Esophagus squamous epithelium (tissue), 5 donors: Measurements from ENCODE around the gene TBC1D10A. TPM values are rescaled to one million over a fixed set of nuclear protein-coding genes. Genes with fewer than 3 reads are reported as not detected.
A peak's percentile ranks its signal among the peaks of the same experiment; 100 is the strongest.

ENCODE experiments used
- DNase-seq: peaks from one replicate; lab custom pipeline; 2025; lab: John Stamatoyannopoulos, UW
- H3K27ac ChIP-seq, 4 donors: fragments of 200-600 bp; sonication (generic); one replicate each; pipeline ENCODE4 v1.5.1; 2016 to 2019; ENCODE audit warnings: mild to moderate bottlenecking in 1 of 4
- H3K27me3 ChIP-seq, 4 donors: fragments of 200-600 bp; sonication (generic); 1 replicate in 3 of 4; 2 replicates in 1 of 4; pipeline versions ENCODE4 v1.5.1 to v1.6.0; 2017 to 2021; ENCODE audit warnings: antibody characterized with exemption in 1 of 4
- H3K36me3 ChIP-seq, 3 donors: fragments of 200-600 bp; sonication (generic); one replicate each; pipeline ENCODE4 v1.5.1; 2016 to 2019
- H3K4me1 ChIP-seq, 3 donors: fragments of 200-600 bp; sonication (generic); one replicate each; pipeline ENCODE4 v1.5.1; 2017 to 2019
- H3K4me3 ChIP-seq, 4 donors: fragments of 200-600 bp; sonication (generic); 1 replicate in 3 of 4; 2 replicates in 1 of 4; pipeline ENCODE4 v1.5.1; 2016 to 2019; ENCODE audit warnings: mild to moderate bottlenecking in 2 of 4, moderate library complexity in 1 of 4
- H3K9me3 ChIP-seq, 3 donors: fragments of 200-600 bp; sonication (generic); one replicate each; pipeline ENCODE4 v1.5.1; 2016 to 2019
- CTCF ChIP-seq, 6 experiments: fragments of 450-650 bp in 4 of 6; fragments of 200-600 bp in 2 of 6; sonication (generic) in 2 of 6; IDR thresholded peaks; one replicate each; pipeline ENCODE4 v1.5.1; 2016 to 2019; ENCODE audit warnings: antibody characterized with exemption in 6 of 6, mild to moderate bottlenecking in 4 of 6, moderate library complexity in 4 of 6
- POLR2A ChIP-seq, 4 donors: fragments of 450-650 bp; IDR thresholded peaks; one replicate each; pipeline ENCODE4 v1.6.1; 2017; ENCODE audit warnings: antibody characterized with exemption in 4 of 4, mild to moderate bottlenecking in 4 of 4, moderate library complexity in 3 of 4
- WGBS, 2 donors: methylation state at CpG; one replicate each; pipeline ENCODE4 v1.1.5; 2018; 5-methylcytosine and 5-hydroxymethylcytosine counted together
- intact Hi-C: fragments of 100-400 bp; cut with DNase I; formaldehyde crosslinking; loops from one replicate; pipeline ENCODE4 v1.15.0; 2022
- total RNA-seq, 4 donors: library from RNA; depleted of rRNA; stranded (reverse); fragments of >200 nt; gene quantifications; one replicate each; pipeline ENCODE4 v1.1.0, GENCODE V29; 2016
- donor health status: DM: yes; HTN: yes; CAD: no.

The TBC1D10A gene
- total RNA-seq, 4 donors from 2014 or later = 40.7 to 55.1 (median 47.0) TPM

- intact Hi-C loops = no loop called here
- no peak for DNase-seq
- Histone ChIP-seq H3K27me3 (no peaks in the 10 kb centered on the region), H3K4me1 (peaks cover 72 to 100% (median 75%) of the 10 kb centered on the region in 3 donors), H3K36me3 (peaks cover 34 to 84% (median 38%) of the 10 kb centered on the region in 3 donors), H3K27ac (peak overlapping the region in 3 of 4 donors; percentile 9 to 99 (median 97)), H3K4me3 (no peak overlapping the region), H3K9me3 (no peaks in the 10 kb centered on the region)
- no peak for TF ChIP-seq POLR2A (IDR thresholded peaks at IDR 0.05)
- TF ChIP-seq CTCF (IDR thresholded peaks at IDR 0.05) = no peak
- 100% methylated on average over 6 of the region's 11 CpGs; no CpG with 5 or more reads in 1 of the 2 donors for WGBS, 2 donors
These were observed 31.9 kb downstream of the TBC1D10A start for GRCh38 chr22:30294830-30295229.

- H3K27me3 ChIP-seq = no peaks in the 10 kb centered on the region
- peaks cover 34 to 76% (median 38%) of the 10 kb centered on the region in 3 donors for H3K36me3 ChIP-seq
- H3K4me1 ChIP-seq = peaks cover 69 to 94% (median 71%) of the 10 kb centered on the region in 3 donors
- peak overlapping the region in 3 of 4 donors; percentile 9 to 99 (median 97) for H3K27ac ChIP-seq
- DNase-seq = no peak
- TF ChIP-seq CTCF (IDR thresholded peaks at IDR 0.05) (no peak), POLR2A (IDR thresholded peaks at IDR 0.05) (no peak)
- H3K4me3 ChIP-seq = no peak overlapping the region
- WGBS, 2 donors = 13 to 41% methylated on average over 1 to 2 of the region's 9 CpGs
- no peaks in the 10 kb centered on the region for H3K9me3 ChIP-seq
- intact Hi-C loops = no loop called here
These were observed 32.7 kb downstream of the TBC1D10A start for GRCh38 chr22:30294066-30294465.

- WGBS, 2 donors = 59 to 88% methylated on average over 1 to 6 of the region's 7 CpGs
- H3K4me3 ChIP-seq = no peak overlapping the region
- no peaks in the 10 kb centered on the region for H3K27me3 ChIP-seq
- peak overlapping the region; percentile 96 to 99 (median 97) for H3K27ac ChIP-seq
- intact Hi-C loops = no loop called here
- TF ChIP-seq CTCF (IDR thresholded peaks at IDR 0.05) = no peak
- TF ChIP-seq POLR2A (IDR thresholded peaks at IDR 0.05) = no peak
- H3K4me1 ChIP-seq = peaks cover 66 to 93% (median 71%) of the 10 kb centered on the region in 3 donors
- no peaks in the 10 kb centered on the region for H3K9me3 ChIP-seq
- DNase-seq = no peak
- H3K36me3 ChIP-seq = peaks cover 34 to 66% (median 38%) of the 10 kb centered on the region in 3 donors
These were observed 33.7 kb downstream of the TBC1D10A start for GRCh38 chr22:30293026-30293425.

GRCh38 chr22:30292069-30292970 lies 34.4 kb downstream of the TBC1D10A start:
- Histone ChIP-seq H3K36me3 (peaks cover 34 to 59% (median 35%) of the 10 kb centered on the region in 3 donors), H3K27ac (peak overlapping the region; percentile 96 to 99 (median 97)), H3K4me3 (no peak overlapping the region), H3K27me3 (no peaks in the 10 kb centered on the region), H3K9me3 (no peaks in the 10 kb centered on the region), H3K4me1 (peaks cover 65 to 93% (median 66%) of the 10 kb centered on the region in 3 donors)
- TF ChIP-seq POLR2A (IDR thresholded peaks at IDR 0.05) = no peak
- no peak for TF ChIP-seq CTCF (IDR thresholded peaks at IDR 0.05)
- no peak for DNase-seq
- intact Hi-C loops = no loop called here
- 20 to 83% methylated on average over 2 to 8 of the region's 18 CpGs for WGBS, 2 donors
